Measurements from ENCODE around the gene CNN2.

CNN2 gene

GRCh38 chr19:1070931-1071791 lies 44.8 kb downstream of the CNN2 start:
- no peak for DNase-seq (ENCODE audit: low read depth in 1 of 2, low spot score in 1 of 2)
- no peak overlapping the region for H3K27ac ChIP-seq (replicated peaks)
- TF ChIP-seq POLR2AphosphoS5 (IDR thresholded peaks at IDR 0.05; ENCODE audit: low read depth) (no peak), SPI1 (IDR thresholded peaks at IDR 0.05; ENCODE audit: borderline replicate concordance, low read depth) (no peak), GABPA (IDR thresholded peaks at IDR 0.05; ENCODE audit: low read depth) (no peak), REST (IDR thresholded peaks at IDR 0.05; ENCODE audit: insufficient replicate concordance, low read depth) (no peak), CTCF (IDR thresholded peaks at IDR 0.05; ENCODE audit: insufficient read depth, low read length) (no peak)
- no peak overlapping the region for H3K4me3 ChIP-seq (replicated peaks; ENCODE audit: insufficient read depth, low read length)
- no peaks in the 10 kb centered on the region for H3K27me3 ChIP-seq (ENCODE audit: insufficient read depth, poor library complexity, severe bottlenecking)

- no peak for DNase-seq (ENCODE audit: low read depth in 1 of 2, low spot score in 1 of 2)
- Histone ChIP-seq H3K27ac (replicated peaks) (no peak overlapping the region), H3K27me3 (ENCODE audit: insufficient read depth, poor library complexity, severe bottlenecking) (no peaks in the 10 kb centered on the region), H3K4me3 (replicated peaks; ENCODE audit: insufficient read depth, low read length) (no peak overlapping the region)
- no peak for TF ChIP-seq REST (IDR thresholded peaks at IDR 0.05; ENCODE audit: insufficient replicate concordance, low read depth)
- TF ChIP-seq POLR2AphosphoS5 (IDR thresholded peaks at IDR 0.05; ENCODE audit: low read depth): no peak
- TF ChIP-seq SPI1 (IDR thresholded peaks at IDR 0.05; ENCODE audit: borderline replicate concordance, low read depth): no peak
- no peak for TF ChIP-seq CTCF (IDR thresholded peaks at IDR 0.05; ENCODE audit: insufficient read depth, low read length)
- no peak for TF ChIP-seq GABPA (IDR thresholded peaks at IDR 0.05; ENCODE audit: low read depth)
Observed at GRCh38 chr19:1072371-1073015, 46.1 kb downstream of the CNN2 start.

GRCh38 chr19:1073063-1073955 lies 46.9 kb downstream of the CNN2 start:
- no peak for DNase-seq (ENCODE audit: low read depth in 1 of 2, low spot score in 1 of 2)
- no peaks in the 10 kb centered on the region for H3K27me3 ChIP-seq (ENCODE audit: insufficient read depth, poor library complexity, severe bottlenecking)
- TF ChIP-seq GABPA (IDR thresholded peaks at IDR 0.05; ENCODE audit: low read depth) (no peak), REST (IDR thresholded peaks at IDR 0.05; ENCODE audit: insufficient replicate concordance, low read depth) (no peak), SPI1 (IDR thresholded peaks at IDR 0.05; ENCODE audit: borderline replicate concordance, low read depth) (no peak)
- no peak overlapping the region for H3K27ac ChIP-seq (replicated peaks)
- H3K4me3 ChIP-seq (replicated peaks; ENCODE audit: insufficient read depth, low read length): no peak overlapping the region

All from HL-60 (cell line).